HUES6 (cell line): ENCODE measurements around the gene ZNF274.
"Not testable (repeated sequence)": the region's sequence is repeated elsewhere in the genome, so short reads cannot be mapped to it uniquely, and the experiment has no call there.

Experiments
- H3K27ac ChIP-seq: 2 replicates; pipeline ENCODE4 v1.7.0; 2013; ENCODE audit warnings: low read depth, mild to moderate bottlenecking, low read length, inconsistent platforms
- H3K27me3 ChIP-seq: 2 replicates; pipeline ENCODE4 v1.6.1; 2013; ENCODE audit warnings: low read length; ENCODE audit not compliant: control insufficient read depth, insufficient read depth
- H3K36me3 ChIP-seq: 2 replicates; pipeline ENCODE4 v1.6.1; 2013; ENCODE audit warnings: low read length; ENCODE audit not compliant: control insufficient read depth, insufficient read depth
- H3K4me1 ChIP-seq: 2 replicates; pipeline ENCODE4 v1.6.1; 2013; ENCODE audit warnings: low read length; ENCODE audit not compliant: control insufficient read depth, insufficient read depth
- H3K4me3 ChIP-seq: 2 replicates; pipeline ENCODE4 v1.5.1; 2013; ENCODE audit warnings: low read depth, low read length
- H3K9ac ChIP-seq: one replicate; pipeline ENCODE4 v1.6.1; 2013; ENCODE audit warnings: mild to moderate bottlenecking, low read length
- H3K9me3 ChIP-seq: 2 replicates; pipeline ENCODE4 v1.6.1; 2013; ENCODE audit warnings: low read depth, low read length; ENCODE audit not compliant: control insufficient read depth, insufficient read depth

ZNF274 gene

GRCh38 chr19:58252102-58252685 lies 69.3 kb downstream of the ZNF274 start:
- Histone ChIP-seq H3K4me3 (no peak overlapping the region), H3K4me1 (no peaks in the 10 kb centered on the region), H3K27me3 (no peaks in the 10 kb centered on the region), H3K9ac (no peak overlapping the region), H3K27ac (no peak overlapping the region), H3K36me3 (peaks cover 99% of the 10 kb centered on the region), H3K9me3 (peaks cover 93% of the 10 kb centered on the region)

GRCh38 chr19:58258259-58258658 lies 75.4 kb downstream of the ZNF274 start:
- H3K4me1 ChIP-seq, H3K27ac ChIP-seq, H3K9ac ChIP-seq, H3K27me3 ChIP-seq: not testable (repeated sequence)
- H3K36me3 ChIP-seq, result peaks cover 99% of the 10 kb centered on the region
- H3K4me3 ChIP-seq, result peak overlapping the region; percentile 7; the same call in 1 of the 2 replicates
- peaks cover 96% of the 10 kb centered on the region for H3K9me3 ChIP-seq

- Histone ChIP-seq H3K36me3 (peaks cover 84% of the 10 kb centered on the region), H3K9me3 (peaks cover 96% of the 10 kb centered on the region), H3K27ac (no peak overlapping the region), H3K4me3 (no peak overlapping the region), H3K27me3 (no peaks in the 10 kb centered on the region), H3K9ac (no peak overlapping the region), H3K4me1 (no peaks in the 10 kb centered on the region)
These were observed 78.7 kb downstream of the ZNF274 start for GRCh38 chr19:58261600-58261967.

- no peak overlapping the region for H3K27ac ChIP-seq
- no peaks in the 10 kb centered on the region for H3K27me3 ChIP-seq
- H3K36me3 ChIP-seq, result peaks cover 82% of the 10 kb centered on the region
- H3K4me3 ChIP-seq, result peak overlapping the region; percentile 12
- no peaks in the 10 kb centered on the region for H3K4me1 ChIP-seq
- no peak overlapping the region for H3K9ac ChIP-seq
- H3K9me3 ChIP-seq, result peaks cover 97% of the 10 kb centered on the region
These were observed 79.4 kb downstream of the ZNF274 start for GRCh38 chr19:58261968-58262921.

GRCh38 chr19:58262922-58263296 lies 80.0 kb downstream of the ZNF274 start:
- Histone ChIP-seq H3K36me3 (peaks cover 75% of the 10 kb centered on the region), H3K4me1 (no peaks in the 10 kb centered on the region), H3K9me3 (peaks cover 97% of the 10 kb centered on the region)

More at GRCh38 chr19:58262922-58263296, 80.0 kb downstream of the ZNF274 start:
- Histone ChIP-seq H3K27me3 (no peaks in the 10 kb centered on the region), H3K4me3 (peak overlapping the region; percentile 12), H3K27ac (no peak overlapping the region), H3K9ac (no peak overlapping the region)
